Body of pancreas (tissue), 4 donors: ENCODE results near the gene LCMT1. TPM values are rescaled to one million over a fixed set of nuclear protein-coding genes. Genes with fewer than 3 reads are reported as not detected.

Experiments
- ATAC-seq: fragments of 150-250 bp; one replicate; pipeline ENCODE4 v1.9.1; 2016
- DNase-seq, 4 donors: peaks; one replicate each; pipeline ENCODE4 v3.0.0-alpha.2; 2019
- H3K27ac ChIP-seq, 4 donors: fragments of 200-600 bp; sonication (generic); 1 replicate in 3 of 4; 2 replicates in 1 of 4; pipeline versions ENCODE4 v1.5.1 to v1.6.1; 2016 to 2019; ENCODE audit warnings: mild to moderate bottlenecking in 1 of 4, mixed read lengths in 1 of 4, moderate library complexity in 1 of 4
- H3K27me3 ChIP-seq, 2 donors: fragments of 200-600 bp; sonication (generic); one replicate each; pipeline ENCODE4 v1.6.0; 2016; ENCODE audit warnings: mild to moderate bottlenecking in 1 of 2
- H3K36me3 ChIP-seq, 2 donors: fragments of 200-600 bp; sonication (generic); replicated peaks in 1 of 2; 2 replicates each; pipeline ENCODE4 v1.5.1; 2016; ENCODE audit warnings: low read depth in 2 of 2; ENCODE audit not compliant: insufficient read depth in 1 of 2
- H3K4me1 ChIP-seq: fragments of 200-600 bp; sonication (generic); one replicate; pipeline ENCODE4 v1.6.0; 2016
- H3K4me3 ChIP-seq, 2 donors: fragments of 200-600 bp; sonication (generic); 1 replicate in 1 of 2; 2 replicates in 1 of 2; pipeline ENCODE4 v1.5.1; 2016 to 2019
- H3K9me3 ChIP-seq, 3 donors: fragments of 200-600 bp; sonication (generic); 1 replicate in 2 of 3; 2 replicates in 1 of 3; pipeline ENCODE4 v1.5.1; 2016
- CTCF ChIP-seq, 7 experiments: fragments of 450-650 bp in 4 of 7; fragments of 200-600 bp in 3 of 7; sonication (generic) in 3 of 7; IDR thresholded peaks; one replicate each; pipeline ENCODE4 v1.5.1; 2016 to 2019; ENCODE audit warnings: antibody characterized with exemption in 7 of 7
- POLR2A ChIP-seq, 3 donors: fragments of 450-650 bp; IDR thresholded peaks; one replicate each; pipeline ENCODE4 v1.6.1; 2016; ENCODE audit warnings: antibody characterized with exemption in 3 of 3, mild to moderate bottlenecking in 2 of 3
- WGBS, 2 donors: methylation state at CpG; one replicate each; pipeline ENCODE4 v1.1.5; 2017; 5-methylcytosine and 5-hydroxymethylcytosine counted together
- intact Hi-C: fragments of 100-400 bp; cut with DNase I; formaldehyde crosslinking; loops from one replicate; pipeline ENCODE4 v1.15.1; 2023
- total RNA-seq, 2 donors: library from RNA; depleted of rRNA; stranded (reverse); fragments of >200 nt; gene quantifications; one replicate each; pipeline ENCODE4 v1.1.0, GENCODE V29; 2016

LCMT1 gene
- total RNA-seq, 2 donors from 2014 or later, result 23.4 to 30.6 TPM

GRCh38 chr16:25065899-25066298, 45.6 kb upstream of the LCMT1 start:
- 72 to 96% methylated on average over 7 to 8 of the region's 8 CpGs for WGBS, 2 donors
- Histone ChIP-seq H3K4me1 (peaks cover 13% of the 10 kb centered on the region), H3K27me3 (no peaks in the 10 kb centered on the region), H3K9me3 (no peaks in the 10 kb centered on the region), H3K27ac (peak overlapping the region in 3 of 4 donors; percentile 62 to 90 (median 89)), H3K36me3 (no peaks in the 10 kb centered on the region), H3K4me3 (no peak overlapping the region)
- no peak for TF ChIP-seq CTCF (IDR thresholded peaks at IDR 0.05)
- no peak for TF ChIP-seq POLR2A (IDR thresholded peaks at IDR 0.05)
- intact Hi-C loops, result loop anchor here (10.0 kb wide), 1 partner anchor 159 kb away; no protein-coding TSS in a partner anchor
- DNase-seq (no peak), ATAC-seq (no peak)

GRCh38 chr16:25066426-25066746, 45.2 kb upstream of the LCMT1 start:
- DNase-seq, result no peak
- 33 to 40% methylated on average over 12 to 16 of the region's 16 CpGs for WGBS, 2 donors
- intact Hi-C loops, result loop anchor here (10.0 kb wide), 1 partner anchor 158 kb away; no protein-coding TSS in a partner anchor

GRCh38 chr16:25066747-25067631, 44.6 kb upstream of the LCMT1 start:
- H3K36me3 ChIP-seq, result no peaks in the 10 kb centered on the region
- ATAC-seq (peak; percentile 98), DNase-seq (peak; percentile 85 to 89 (median 88))
- H3K4me1 ChIP-seq, result peaks cover 13% of the 10 kb centered on the region
- WGBS, 2 donors, result 0 to 1% methylated on average over 11 to 53 of the region's 63 CpGs
- H3K4me3 ChIP-seq, result peak overlapping the region; percentile 53 to 95
- no peaks in the 10 kb centered on the region for H3K9me3 ChIP-seq
- H3K27ac ChIP-seq, result peak overlapping the region; percentile 86 to 90 (median 89)
- intact Hi-C loops, result loop anchor here (10.0 kb wide), 1 partner anchor 158 kb away; no protein-coding TSS in a partner anchor
- TF ChIP-seq CTCF (IDR thresholded peaks at IDR 0.05) (peak in 1 of 7 experiments; percentile 9), POLR2A (IDR thresholded peaks at IDR 0.05) (peak; percentile 72 to 84 (median 84))
- H3K27me3 ChIP-seq, result no peaks in the 10 kb centered on the region

More at GRCh38 chr16:25066426-25066746, 45.2 kb upstream of the LCMT1 start:
- Histone ChIP-seq H3K27ac (peak overlapping the region; percentile 86 to 90 (median 89)), H3K36me3 (no peaks in the 10 kb centered on the region), H3K4me1 (peaks cover 13% of the 10 kb centered on the region), H3K9me3 (no peaks in the 10 kb centered on the region), H3K27me3 (no peaks in the 10 kb centered on the region), H3K4me3 (peak overlapping the region in 1 of 2 donors; percentile 95)
- TF ChIP-seq POLR2A (IDR thresholded peaks at IDR 0.05) (no peak), CTCF (IDR thresholded peaks at IDR 0.05) (no peak)
- no peak for ATAC-seq

GRCh38 chr16:25073854-25074253, 37.7 kb upstream of the LCMT1 start:
- WGBS, 2 donors, result 94 to 95% methylated on average over 2 of the region's 2 CpGs
- TF ChIP-seq CTCF (IDR thresholded peaks at IDR 0.05) (no peak), POLR2A (IDR thresholded peaks at IDR 0.05) (no peak)
- no peak overlapping the region for H3K4me3 ChIP-seq
- no peaks in the 10 kb centered on the region for H3K36me3 ChIP-seq
- no peaks in the 10 kb centered on the region for H3K9me3 ChIP-seq
- intact Hi-C loops, result no loop called here
- no peaks in the 10 kb centered on the region for H3K4me1 ChIP-seq
- ATAC-seq, result no peak
- H3K27me3 ChIP-seq, result no peaks in the 10 kb centered on the region
- no peak for DNase-seq
- no peak overlapping the region for H3K27ac ChIP-seq
